ENCODE results near the gene CDK11B.
"Not testable (repeated sequence)": the region's sequence is repeated elsewhere in the genome, so short reads cannot be mapped to it uniquely, and the experiment has no call there.

CDK11B gene

DNA sequence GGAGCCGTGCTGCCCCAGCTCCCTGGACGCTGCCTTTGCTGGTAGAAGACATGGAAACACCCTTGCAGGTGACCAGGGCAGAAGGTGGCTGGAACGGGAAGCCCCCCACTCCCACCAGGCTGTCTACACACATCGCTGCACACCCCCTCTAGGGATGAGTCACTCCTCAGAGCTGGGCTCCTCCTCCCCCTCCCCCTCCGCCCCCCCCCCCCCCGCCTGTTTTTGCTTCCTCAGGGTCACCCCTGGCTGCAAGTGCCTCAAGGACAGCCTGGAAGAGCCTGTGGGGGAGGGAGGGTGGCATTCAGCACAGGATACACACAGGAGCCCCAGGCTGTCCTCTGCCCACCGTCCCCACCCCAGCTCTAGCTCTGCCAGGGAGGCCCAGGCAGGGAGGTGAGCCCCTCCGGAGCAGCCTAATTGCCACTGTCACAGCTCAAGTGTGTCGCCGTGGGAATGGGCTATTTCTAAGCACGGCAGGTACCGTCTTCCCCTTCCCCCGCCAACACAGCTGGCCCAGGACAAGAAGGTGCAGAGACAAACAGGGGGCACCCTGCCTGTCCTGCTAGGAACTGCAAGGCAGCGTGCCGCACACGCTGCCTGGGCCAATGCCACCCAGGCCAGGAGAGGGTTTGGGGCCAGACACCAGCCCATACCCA, 61.4 kb downstream of the CDK11B start:
- no peak for DNase-seq

DNA sequence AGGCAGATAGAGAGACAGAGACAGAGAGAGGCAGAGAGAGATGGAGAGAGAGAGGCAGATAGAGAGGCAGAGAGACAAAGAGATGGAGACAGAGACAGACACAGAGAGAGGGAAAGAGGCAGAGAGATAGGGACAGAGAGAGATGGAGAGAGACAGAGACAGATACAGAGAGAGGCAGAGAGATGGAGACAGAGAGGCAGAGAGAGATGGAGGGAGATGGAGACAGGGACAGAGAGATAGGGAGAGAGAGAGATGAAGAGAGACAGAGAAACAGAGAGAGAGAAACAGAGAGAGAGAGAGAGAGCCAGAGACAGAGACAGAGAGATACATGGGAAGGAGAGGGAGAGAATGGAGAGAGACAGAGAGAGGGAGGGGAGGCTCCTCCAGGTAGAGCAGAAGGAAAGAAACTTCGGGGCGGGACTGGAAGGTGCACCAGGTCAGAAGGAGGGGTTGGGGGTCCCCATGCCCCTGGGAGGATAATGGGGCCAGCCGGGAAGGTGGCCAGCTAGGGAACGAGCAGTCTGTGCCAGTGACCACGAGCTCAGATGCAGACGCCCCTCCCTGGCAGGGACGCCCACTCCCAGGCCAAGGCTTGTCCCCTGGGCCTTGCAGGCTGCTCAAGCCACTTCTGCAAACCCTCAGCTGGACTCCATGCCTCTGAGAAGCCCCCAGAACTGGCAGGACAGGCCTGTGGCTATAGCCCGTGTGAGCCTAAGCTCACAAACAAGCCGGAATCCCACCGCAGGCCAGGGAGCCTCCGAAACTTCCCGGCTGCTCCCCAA, 62.1 kb downstream of the CDK11B start:
- DNase-seq, result no peak

DNA sequence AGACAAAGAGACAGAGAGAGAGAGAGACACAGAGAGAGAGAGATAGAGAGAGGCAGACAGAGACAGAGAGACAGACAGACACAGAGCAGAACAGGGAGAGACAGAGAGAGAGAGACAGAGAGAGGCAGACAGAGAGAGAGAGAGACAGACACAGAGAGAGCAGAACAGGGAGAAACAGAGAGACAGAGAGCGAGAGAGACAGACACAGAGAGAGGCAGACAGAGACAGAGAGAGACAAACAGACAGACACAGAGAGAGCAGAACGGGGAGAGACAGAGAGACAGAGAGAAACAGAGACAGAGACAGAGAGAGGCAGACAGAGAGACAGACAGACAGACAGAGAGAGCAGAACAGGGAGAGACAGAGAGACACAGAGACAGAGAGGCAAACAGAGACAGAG, 63.5 kb downstream of the CDK11B start:
- not testable (repeated sequence) for DNase-seq

DNA sequence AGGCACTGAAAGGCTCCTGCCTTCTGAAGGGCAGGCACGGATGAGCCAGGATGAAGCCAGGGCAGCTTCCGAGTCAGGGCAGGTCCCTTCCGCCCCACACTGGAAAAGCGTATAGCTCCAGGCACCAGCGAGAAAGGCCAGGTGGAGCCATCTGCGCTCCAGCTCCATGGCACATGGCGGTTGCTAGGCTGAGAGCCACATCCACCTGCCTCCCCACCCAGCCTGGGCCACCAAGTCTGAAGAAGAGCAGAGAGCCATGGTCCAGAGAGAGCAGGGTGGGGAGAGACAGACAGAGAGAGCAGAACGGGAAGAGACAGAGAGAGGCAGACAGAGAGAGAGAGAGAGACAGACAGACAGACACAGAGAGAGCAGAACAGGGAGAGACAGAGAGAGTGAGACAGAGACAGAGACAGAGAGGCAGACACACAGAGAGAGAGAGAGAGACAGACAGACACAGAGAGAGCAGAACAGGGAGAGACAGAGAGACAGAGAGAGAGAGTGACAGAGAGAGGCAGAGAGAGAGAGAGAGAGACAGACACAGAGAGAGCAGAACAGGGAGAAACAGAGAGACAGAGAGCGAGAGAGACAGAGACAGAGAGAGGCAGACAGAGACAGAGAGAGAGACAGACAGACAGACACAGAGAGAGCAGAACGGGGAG, 64.1 kb downstream of the CDK11B start:
- no peak for DNase-seq

DNA sequence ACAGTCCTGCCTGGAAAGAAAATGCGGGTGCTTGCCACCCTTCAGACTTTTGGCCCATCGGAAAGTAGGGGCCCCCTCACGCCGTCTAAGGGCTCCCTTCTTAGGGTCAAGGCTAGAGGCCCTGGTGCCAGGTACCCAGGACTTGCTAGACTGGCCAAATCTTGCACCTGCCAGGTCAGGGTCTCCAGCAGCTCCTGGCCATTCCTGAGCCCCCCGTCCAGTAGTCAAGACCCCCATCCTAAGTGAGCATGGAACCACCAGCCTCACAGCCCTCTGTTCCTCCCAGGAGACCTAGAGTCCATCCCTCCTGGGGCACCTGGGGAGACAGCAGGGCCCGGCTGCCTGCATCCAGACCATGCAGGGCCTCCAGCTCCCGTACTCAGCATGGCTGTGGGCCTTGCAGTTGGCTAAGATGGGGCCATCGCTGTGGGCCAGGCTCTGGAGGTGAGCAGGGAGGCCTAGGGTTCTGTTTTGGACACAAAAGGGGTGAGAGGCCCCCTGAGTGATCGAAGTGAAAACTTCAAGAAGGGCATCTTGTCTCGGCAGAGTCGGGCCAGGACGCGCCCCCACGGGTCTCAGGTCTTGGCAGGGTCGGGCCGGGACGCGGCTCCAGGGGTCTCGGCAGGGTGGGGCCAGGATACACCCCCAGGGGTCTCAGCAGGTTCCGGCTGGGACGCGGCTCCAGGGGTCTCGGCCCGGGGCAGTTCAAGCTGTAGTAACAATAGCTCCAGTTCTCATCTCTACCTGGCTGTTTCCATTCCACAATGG, 64.8 kb downstream of the CDK11B start:
- no peak for DNase-seq

DNA sequence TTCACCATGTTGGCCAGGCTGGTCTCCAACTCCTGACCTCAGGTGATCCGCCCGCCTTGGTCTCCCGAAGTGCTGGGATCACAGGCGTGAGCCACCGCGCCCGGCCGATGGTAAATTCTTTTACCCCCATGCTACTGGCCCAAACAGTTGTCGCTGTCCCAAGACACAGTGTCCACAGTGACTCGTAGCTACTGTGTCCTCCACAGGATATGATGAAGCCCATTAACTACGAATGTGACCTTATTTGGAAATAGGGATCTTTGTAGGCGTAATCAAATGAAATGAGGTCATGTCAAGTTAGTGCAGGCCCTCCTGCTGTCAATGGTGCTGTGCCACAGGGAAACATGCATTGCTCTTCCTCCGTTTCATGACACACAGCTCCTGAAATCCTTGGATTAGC, 67.4 kb downstream of the CDK11B start:
- no peak for DNase-seq

All from NCI-H1436 treated with DMSO at 0.1 percent for 48 hours (cell line).